Subcutaneous abdominal adipose tissue (tissue), 5 donors: Measurements from ENCODE around the gene NGFR.

ENCODE experiments used
- H3K27ac ChIP-seq: one replicate; pipeline ENCODE4 v1.7.0; 2013; ENCODE audit warnings: low read depth, mild to moderate bottlenecking, inconsistent platforms, low read length, moderate library complexity
- H3K27me3 ChIP-seq, 5 donors: one replicate each; pipeline ENCODE4 v1.7.0; 2013; ENCODE audit warnings: low read length in 5 of 5, inconsistent platforms in 1 of 5; ENCODE audit not compliant: control insufficient read depth in 5 of 5, insufficient read depth in 4 of 5
- H3K36me3 ChIP-seq, 5 donors: one replicate each; pipeline ENCODE4 v1.7.0; 2013; ENCODE audit warnings: low read length in 5 of 5; ENCODE audit not compliant: control insufficient read depth in 5 of 5, insufficient read depth in 5 of 5
- H3K4me1 ChIP-seq, 5 donors: one replicate each; pipeline ENCODE4 v1.7.0; 2013; ENCODE audit warnings: low read length in 5 of 5, mild to moderate bottlenecking in 3 of 5, moderate library complexity in 1 of 5; ENCODE audit not compliant: control insufficient read depth in 5 of 5, insufficient read depth in 5 of 5
- H3K4me3 ChIP-seq, 5 donors: one replicate each; pipeline ENCODE4 v1.7.0; 2013; ENCODE audit warnings: low read length in 5 of 5, low read depth in 1 of 5
- H3K9ac ChIP-seq, 5 donors: one replicate each; pipeline ENCODE4 v1.7.0; 2013; ENCODE audit warnings: low read length in 5 of 5, mild to moderate bottlenecking in 4 of 5, moderate library complexity in 3 of 5
- H3K9me3 ChIP-seq, 5 donors: one replicate each; pipeline ENCODE4 v1.7.0; 2013; ENCODE audit warnings: low read length in 5 of 5; ENCODE audit not compliant: control insufficient read depth in 5 of 5
- donor health status: healthy.
- donor health status: healthy.
- donor health status: healthy.
- donor health status: healthy.
- donor health status: healthy.

Gene NGFR

GRCh38 chr17:49468811-49469385 is 26.2 kb upstream of the NGFR start:
- H3K36me3 ChIP-seq: no peaks in the 10 kb centered on the region
- H3K27me3 ChIP-seq: peaks cover 20 to 52% (median 46%) of the 10 kb centered on the region in 5 donors
- peaks cover 3 to 8% (median 7%) of the 10 kb centered on the region in 5 donors for H3K9me3 ChIP-seq
- no peak overlapping the region for H3K27ac ChIP-seq
- H3K4me3 ChIP-seq: no peak overlapping the region
- no peak overlapping the region for H3K9ac ChIP-seq
- H3K4me1 ChIP-seq: peaks cover 0 to 23% (median 16%) of the 10 kb centered on the region in 5 donors

GRCh38 chr17:49469831-49470810 is 25.0 kb upstream of the NGFR start:
- no peak overlapping the region for H3K9ac ChIP-seq
- peaks cover 20 to 55% (median 48%) of the 10 kb centered on the region in 5 donors for H3K27me3 ChIP-seq
- peak overlapping the region in 1 of 5 donors; percentile 8 for H3K4me3 ChIP-seq
- H3K4me1 ChIP-seq: peaks cover 0 to 23% (median 16%) of the 10 kb centered on the region in 5 donors
- peaks cover 0 to 5% (median 0%) of the 10 kb centered on the region in 5 donors for H3K9me3 ChIP-seq
- no peak overlapping the region for H3K27ac ChIP-seq
- H3K36me3 ChIP-seq: no peaks in the 10 kb centered on the region

- H3K36me3 ChIP-seq: no peaks in the 10 kb centered on the region
- H3K9ac ChIP-seq: no peak overlapping the region
- no peak overlapping the region for H3K27ac ChIP-seq
- H3K27me3 ChIP-seq: peaks cover 20 to 58% (median 52%) of the 10 kb centered on the region in 5 donors
- H3K4me1 ChIP-seq: peaks cover 0 to 23% (median 16%) of the 10 kb centered on the region in 5 donors
- H3K9me3 ChIP-seq: peaks cover 0 to 5% (median 0%) of the 10 kb centered on the region in 5 donors
- H3K4me3 ChIP-seq: no peak overlapping the region
These were observed 23.9 kb upstream of the NGFR start for GRCh38 chr17:49471089-49471683.

GRCh38 chr17:49471769-49472168 is 23.3 kb upstream of the NGFR start:
- peaks cover 20 to 58% (median 53%) of the 10 kb centered on the region in 5 donors for H3K27me3 ChIP-seq
- no peak overlapping the region for H3K9ac ChIP-seq
- H3K4me3 ChIP-seq: no peak overlapping the region
- H3K9me3 ChIP-seq: peaks cover 0 to 5% (median 0%) of the 10 kb centered on the region in 5 donors
- H3K27ac ChIP-seq: no peak overlapping the region
- no peaks in the 10 kb centered on the region for H3K36me3 ChIP-seq
- H3K4me1 ChIP-seq: peaks cover 0 to 23% (median 16%) of the 10 kb centered on the region in 5 donors

- peaks cover 0 to 5% (median 0%) of the 10 kb centered on the region in 5 donors for H3K9me3 ChIP-seq
- no peaks in the 10 kb centered on the region for H3K36me3 ChIP-seq
- peaks cover 20 to 63% (median 57%) of the 10 kb centered on the region in 5 donors for H3K27me3 ChIP-seq
- H3K4me1 ChIP-seq: peaks cover 0 to 23% (median 16%) of the 10 kb centered on the region in 5 donors
- no peak overlapping the region for H3K4me3 ChIP-seq
- no peak overlapping the region for H3K27ac ChIP-seq
- H3K9ac ChIP-seq: no peak overlapping the region
These were observed 22.6 kb upstream of the NGFR start for GRCh38 chr17:49472527-49472926.

GRCh38 chr17:49473900-49474751 is 21.0 kb upstream of the NGFR start:
- peaks cover 20 to 63% (median 58%) of the 10 kb centered on the region in 5 donors for H3K27me3 ChIP-seq
- H3K9ac ChIP-seq: no peak overlapping the region
- peaks cover 0 to 23% (median 16%) of the 10 kb centered on the region in 5 donors for H3K4me1 ChIP-seq
- no peaks in the 10 kb centered on the region for H3K36me3 ChIP-seq
- peaks cover 0 to 5% (median 0%) of the 10 kb centered on the region in 5 donors for H3K9me3 ChIP-seq
- no peak overlapping the region for H3K4me3 ChIP-seq
- H3K27ac ChIP-seq: no peak overlapping the region

GRCh38 chr17:49477709-49478108 is 17.4 kb upstream of the NGFR start:
- Histone ChIP-seq H3K27ac (no peak overlapping the region), H3K9ac (no peak overlapping the region), H3K27me3 (peaks cover 4 to 50% (median 40%) of the 10 kb centered on the region in 5 donors), H3K36me3 (no peaks in the 10 kb centered on the region), H3K9me3 (peaks cover 0 to 5% (median 0%) of the 10 kb centered on the region in 5 donors), H3K4me3 (no peak overlapping the region), H3K4me1 (no peaks in the 10 kb centered on the region)

GRCh38 chr17:49480836-49481615 is 14.1 kb upstream of the NGFR start:
- Histone ChIP-seq H3K27me3 (peaks cover 8 to 63% (median 51%) of the 10 kb centered on the region in 5 donors), H3K9me3 (no peaks in the 10 kb centered on the region), H3K4me1 (peaks cover 0 to 2% (median 2%) of the 10 kb centered on the region in 5 donors), H3K9ac (no peak overlapping the region), H3K4me3 (no peak overlapping the region), H3K27ac (no peak overlapping the region), H3K36me3 (no peaks in the 10 kb centered on the region)
